Endothelial cell of umbilical vein (primary cell): ENCODE data around the gene ACOT7. TPM values are rescaled to one million over a fixed set of nuclear protein-coding genes. Genes with fewer than 3 reads are reported as not detected.
A peak's percentile ranks its signal among the peaks of the same experiment; 100 is the strongest.

Experiments
- Bru-seq: library from RNA; stranded (reverse); fragments of 400-500 nt; gene quantifications from one replicate; lab custom pipeline; 2021; lab: Mats Ljungman, UMichigan
- BruChase-seq, 2 experiments: library from RNA; stranded (reverse); fragments of 400-500 nt; gene quantifications; one replicate each; lab custom pipeline; 2021; lab: Mats Ljungman, UMichigan
- BruUV-seq: library from RNA; stranded (reverse); fragments of 400-500 nt; replicated peaks from 2 replicates; lab custom pipeline; 2021; lab: Mats Ljungman, UMichigan
- CTCF ChIA-PET: fragments of 300-600, 350-600 bp; sonication (Branson Sonifier 250); formaldehyde crosslinking; loops from one replicate; lab custom pipeline; 2021; ENCODE audit warnings: antibody characterized with exemption, inconsistent platforms; lab: Charles Lee
- POLR2A ChIA-PET: fragments of 300-600, 350-600 bp; sonication (Branson Sonifier 250); formaldehyde crosslinking; loops from one replicate; lab custom pipeline; 2021; ENCODE audit warnings: antibody characterized with exemption, inconsistent platforms; lab: Charles Lee
- DNase-seq: peaks from one replicate; pipeline ENCODE4 v3.0.0-alpha.2; 2011; ENCODE audit warnings: low read depth, low spot score
- FAIRE-seq: peaks from 2 replicates; lab custom pipeline; 2011; peaks lifted over from hg19 to GRCh38; lab: Jason Lieb, UNC
- H2AFZ ChIP-seq: 2 replicates; pipeline ENCODE4 v1.6.0; 2012; ENCODE audit warnings: low read depth, low read length, control low read depth, inconsistent platforms
- H3K27ac ChIP-seq: 2 replicates; pipeline ENCODE4 v1.5.1; 2011; ENCODE audit warnings: low read depth, mild to moderate bottlenecking, control low read depth, low read length, moderate library complexity; ENCODE audit not compliant: insufficient read depth
- H3K27me3 ChIP-seq, 2 experiments: 2 replicates each; pipeline versions ENCODE4 v1.6.0 to v1.6.1; 2011; ENCODE audit warnings: low read length in 2 of 2, mixed read lengths in 1 of 2; ENCODE audit not compliant: control insufficient read depth in 2 of 2, insufficient read depth in 2 of 2
- H3K36me3 ChIP-seq, 2 experiments: 2 replicates in 1 of 2; 3 replicates in 1 of 2; pipeline ENCODE4 v1.5.1; 2011; ENCODE audit warnings: low read length in 2 of 2, mild to moderate bottlenecking in 1 of 2, moderate library complexity in 1 of 2; ENCODE audit not compliant: control insufficient read depth in 2 of 2, insufficient read depth in 2 of 2; ENCODE audit errors: extremely low read depth in 1 of 2
- H3K4me1 ChIP-seq: 3 replicates; pipeline ENCODE4 v1.5.1; 2011; ENCODE audit warnings: mild to moderate bottlenecking, low read length; ENCODE audit not compliant: control insufficient read depth, insufficient read depth; ENCODE audit errors: extremely low read depth
- H3K4me2 ChIP-seq: 2 replicates; pipeline ENCODE4 v1.6.1; 2011; ENCODE audit warnings: low read length, control low read depth, mixed read lengths; ENCODE audit not compliant: insufficient read depth
- H3K4me3 ChIP-seq, 3 experiments: fragments of 200-600 bp in 1 of 3; sonication (generic), shearing (Covaris generic) in 1 of 3; replicated peaks in 1 of 3; 2 replicates each; pipeline ENCODE4 v1.5.1; 2011 to 2016; ENCODE audit warnings: control low read depth in 3 of 3, low read length in 3 of 3, mild to moderate bottlenecking in 2 of 3, inconsistent platforms in 1 of 3, low read depth in 1 of 3, moderate library complexity in 1 of 3; ENCODE audit not compliant: insufficient read depth in 1 of 3
- H3K79me2 ChIP-seq: 2 replicates; pipeline ENCODE4 v1.6.0; 2012; ENCODE audit warnings: low read length, inconsistent platforms; ENCODE audit not compliant: control insufficient read depth, insufficient read depth
- H3K9ac ChIP-seq: replicated peaks from 2 replicates; pipeline ENCODE3; 2011; ENCODE audit warnings: low read length, control low read depth; ENCODE audit not compliant: insufficient read depth; ENCODE audit errors: extremely low read depth
- H3K9me1 ChIP-seq: replicated peaks from 3 replicates; pipeline ENCODE4 v1.6.0; 2011; ENCODE audit warnings: mild to moderate bottlenecking, low read length; ENCODE audit not compliant: control insufficient read depth, insufficient read depth; ENCODE audit errors: extremely low read depth
- H3K9me3 ChIP-seq: replicated peaks from 2 replicates; pipeline ENCODE4 v1.5.1; 2012; ENCODE audit warnings: low read length, inconsistent platforms; ENCODE audit not compliant: control insufficient read depth, insufficient read depth
- H4K20me1 ChIP-seq: replicated peaks from 2 replicates; pipeline ENCODE3; 2011; ENCODE audit warnings: mild to moderate bottlenecking, low read length; ENCODE audit not compliant: control insufficient read depth, insufficient read depth; ENCODE audit errors: extremely low read depth
- CTCF ChIP-seq, 2 donors: IDR thresholded peaks; 1 replicate in 1 of 2; 2 replicates in 1 of 2; pipeline ENCODE4 v1.5.1; 2011; ENCODE audit warnings: low read length in 2 of 2, mild to moderate bottlenecking in 2 of 2, moderate library complexity in 2 of 2, control low read depth in 1 of 2, inconsistent platforms in 1 of 2, low read depth in 1 of 2; ENCODE audit not compliant: insufficient read depth in 1 of 2; ENCODE audit errors: extremely low read depth in 1 of 2
- EZH2 ChIP-seq: IDR thresholded peaks from 2 replicates; pipeline ENCODE4 v1.6.1; 2012; ENCODE audit warnings: borderline replicate concordance, low read depth, mild to moderate bottlenecking, moderate library complexity, low read length, inconsistent platforms; ENCODE audit not compliant: severe bottlenecking
- FOS ChIP-seq: IDR thresholded peaks from 2 replicates; pipeline ENCODE4 v1.6.1; 2011; ENCODE audit warnings: mild to moderate bottlenecking, low read length, moderate library complexity, borderline replicate concordance; ENCODE audit not compliant: insufficient read depth
- GATA2 ChIP-seq: IDR thresholded peaks from 2 replicates; pipeline ENCODE4 v1.7.0; 2011; ENCODE audit warnings: low read depth, mild to moderate bottlenecking, moderate library complexity, mixed read lengths, low read length; ENCODE audit not compliant: insufficient read length, insufficient read depth
- JUN ChIP-seq: IDR thresholded peaks from 2 replicates; pipeline ENCODE4 v1.6.1; 2011; ENCODE audit warnings: borderline replicate concordance, low read depth; ENCODE audit not compliant: insufficient read length, insufficient read depth
- MAX ChIP-seq: IDR thresholded peaks from 2 replicates; pipeline ENCODE4 v1.6.1; 2011; ENCODE audit not compliant: insufficient read depth, insufficient read length
- MYC ChIP-seq: IDR thresholded peaks from one replicate; pipeline ENCODE4 v1.6.1; 2011; ENCODE audit warnings: mild to moderate bottlenecking, low read depth, low read length
- POLR2A ChIP-seq: IDR thresholded peaks from 2 replicates; pipeline ENCODE4 v1.6.1; 2012; ENCODE audit warnings: low read depth, mild to moderate bottlenecking, control low read depth, low read length
- POLR2AphosphoS5 ChIP-seq: IDR thresholded peaks from 2 replicates; pipeline ENCODE4 v1.6.1; 2012; ENCODE audit warnings: low read depth, mild to moderate bottlenecking, control low read depth, low read length, moderate library complexity; ENCODE audit not compliant: insufficient read depth
- dilution Hi-C: fragments of 300-500 bp; cut with MboI; formaldehyde crosslinking; loops from one replicate; pipeline ENCODE4 v1.15.0; 2019; ENCODE audit warnings: low sequenced_read_pairs; ENCODE audit not compliant: extremely low pct_ligation_motif_present
- intact Hi-C: fragments of 100-400 bp; cut with micrococcal nuclease; formaldehyde crosslinking; loops from one replicate; pipeline ENCODE4 v1.10.0; 2022
- long read RNA-seq: library from polyadenylated mRNA; stranded (forward); transcript quantifications from one replicate; pipeline ENCODE4 v2.0.0, GENCODE V29; 2021
- polyA minus RNA-seq, 3 experiments: library from RNA; depleted of rRNA, polyadenylated mRNA; stranded (reverse); fragments of >200 nt; gene quantifications; 1 replicate in 1 of 3; 2 replicates in 2 of 3; pipeline ENCODE4 v1.2.3, GENCODE V29; 2011
- polyA plus RNA-seq, 4 experiments: library from polyadenylated mRNA; depleted of rRNA in 3 of 4; stranded (reverse) in 3 of 4; unstranded in 1 of 4; fragments of >200 nt; gene quantifications; 2 replicates each; pipeline versions ENCODE4 v1.2.1 to v1.2.3, GENCODE V29; 2011 to 2012; ENCODE audit warnings: missing spikeins in 1 of 4
- total RNA-seq: library from RNA; stranded (reverse); gene quantifications from 2 replicates; pipeline ENCODE4 v1.2.3, GENCODE V29; 2021

Gene ACOT7
- total RNA-seq, result 69.4 and 76.5 TPM in 2 replicates
- 104 and 105 TPM in 2 replicates for polyA plus RNA-seq
- polyA plus RNA-seq (2011; cell fraction: cytosol; rRNA removed), result 84.5 and 86.8 TPM in 2 replicates
- polyA plus RNA-seq (2011; cell fraction: nucleus; rRNA removed), result 48.1 and 56.4 TPM in 2 replicates
- polyA plus RNA-seq (2012), result 76.1 and 79.8 TPM in 2 replicates
- 42.4 and 44.3 TPM in 2 replicates for polyA minus RNA-seq
- polyA minus RNA-seq (2011; cell fraction: cytosol; rRNA and poly(A)+ RNA removed), result 29.4 TPM
- 10.6 and 13.3 TPM in 2 replicates for polyA minus RNA-seq (2011; cell fraction: nucleus; rRNA and poly(A)+ RNA removed)
- percentile 53 among the genes with signal in this experiment for Bru-seq, nascent RNA
- percentile 45 among the genes with signal in this experiment for BruChase-seq, experiment 1, labeled RNA remaining after a 6-hour chase
- BruChase-seq, experiment 2, labeled RNA remaining after a 2-hour chase, result percentile 40 among the genes with signal in this experiment
- long read RNA-seq, transcript ACOT7-204 (9 exons, 1,614 nt), result minor isoform, 9 of 186 reads
- long read RNA-seq, transcript ACOT7-210 (9 exons, 1,403 nt), result major isoform, 134 of 186 reads
- long read RNA-seq, transcript ACOT7-202 (9 exons, 1,813 nt), result minor isoform, 5 of 186 reads
- long read RNA-seq, partial matches to known transcripts, result 27 of 186 reads
- long read RNA-seq, other reads (novel, unspliced or antisense), result 11 of 186 reads

- DNase-seq (peak; percentile 89), FAIRE-seq (peak; percentile 86)
- no peaks in the 10 kb centered on the region for H3K9me1 ChIP-seq
- CTCF ChIA-PET, result interaction anchor here (0.6 to 20.3 kb wide), 13 partner anchors 9 to 189 kb away, joined by 3 to 237 read pairs (median 5); no protein-coding TSS in a partner anchor
- no peaks in the 10 kb centered on the region for H3K9me3 ChIP-seq
- peak within 1 kb of the TSS; percentile 45 to 71 (median 63) for H3K4me3 ChIP-seq
- dilution Hi-C loops, result no loop called here
- peaks cover 20% of the 10 kb centered on the region for H3K79me2 ChIP-seq
- no peak for TF ChIP-seq MYC
- TF ChIP-seq FOS, result no peak
- peak; percentile 77 for TF ChIP-seq MAX
- peak in 1 of 2 donors; percentile 24 for TF ChIP-seq CTCF (IDR thresholded peaks at IDR 0.05; ENCODE audit: extremely low read depth in 1 of 2, insufficient read depth in 1 of 2, low read depth in 1 of 2, low read length in 2 of 2)
- no peak for TF ChIP-seq JUN
- TF ChIP-seq GATA2, result no peak
- no peak for TF ChIP-seq EZH2
- TF ChIP-seq POLR2A, result peak; percentile 44
- TF ChIP-seq POLR2AphosphoS5, result peak; percentile 49
- H3K27ac ChIP-seq, result peak within 1 kb of the TSS; percentile 57
- H3K36me3 ChIP-seq, result no peaks in the 10 kb centered on the region
- POLR2A ChIA-PET, result interaction anchor here (0.6 to 1.0 kb wide), 7 partner anchors 9 to 543 kb away, joined by 3 to 6 read pairs (median 4); no protein-coding TSS in a partner anchor
- H2AFZ ChIP-seq, result peak within 1 kb of the TSS; percentile 82
- intact Hi-C loops, result loop anchor here (1.0 to 2.0 kb wide), 5 partner anchors 8 to 185 kb away; no protein-coding TSS in a partner anchor
- peaks cover 16% of the 10 kb centered on the region for H3K4me1 ChIP-seq
- H4K20me1 ChIP-seq, result no peaks in the 10 kb centered on the region
- peak within 1 kb of the TSS; percentile 82 for H3K4me2 ChIP-seq
- no peaks in the 10 kb centered on the region for H3K27me3 ChIP-seq
- peak within 1 kb of the TSS; percentile 86 for H3K9ac ChIP-seq
- TSS peak; percentile 83 for BruUV-seq
Observed at GRCh38 chr1:6393400-6394187, at the start of gene ACOT7. TSS of gene ACOT7 (minus strand) at chr1:6393767. CDS start at chr1:6393399, 368 bp downstream.
